ENCODE results near the gene PPP1R1A. TPM values are rescaled to one million over a fixed set of nuclear protein-coding genes. Genes with fewer than 3 reads are reported as not detected.

Gene PPP1R1A
- total and polyA plus RNA-seq, 2 experiments from 2014 or later: 14.0 to 43.2 TPM

- DNase-seq (ENCODE audit: low spot score): no peak
- no peak overlapping the region for H3K4me2 ChIP-seq
- no peaks in the 10 kb centered on the region for H3K79me2 ChIP-seq
- H4K20me1 ChIP-seq (ENCODE audit: insufficient read depth, poor library complexity, severe bottlenecking): no peaks in the 10 kb centered on the region
- WGBS (ENCODE audit: low lambda C conversion rate, missing lambda C conversion rate): 95% methylated on average over 14 of the region's 14 CpGs
- no peaks in the 10 kb centered on the region for H3K36me3 ChIP-seq (replicated peaks; ENCODE audit: insufficient read depth, low read depth)
- H3K4me1 ChIP-seq (ENCODE audit: insufficient read depth): no peaks in the 10 kb centered on the region
- H3K9me2 ChIP-seq (replicated peaks; ENCODE audit: insufficient read depth): no peaks in the 10 kb centered on the region
- H3K27ac ChIP-seq: no peak overlapping the region
- no peak overlapping the region for H2AFZ ChIP-seq
- H3K9me3 ChIP-seq (ENCODE audit: low read depth): no peaks in the 10 kb centered on the region
- H3K27me3 ChIP-seq: peaks cover 23% of the 10 kb centered on the region
- H3K4me3 ChIP-seq: no peak overlapping the region
- TF ChIP-seq CTCF (IDR thresholded peaks at IDR 0.05; ENCODE audit: poor library complexity) (no peak), EZH2phosphoT487 (IDR thresholded peaks at IDR 0.05; ENCODE audit: low read depth, severe bottlenecking, unreplicated experiment) (no peak), EZH2 (IDR thresholded peaks at IDR 0.05; ENCODE audit: borderline replicate concordance) (no peak)
Observed at GRCh38 chr12:54569072-54569471, 19.4 kb downstream of the PPP1R1A start.

GRCh38 chr12:54566792-54567191 lies 21.7 kb downstream of the PPP1R1A start:
- Histone ChIP-seq H3K9me3 (ENCODE audit: low read depth) (no peaks in the 10 kb centered on the region), H4K20me1 (ENCODE audit: insufficient read depth, poor library complexity, severe bottlenecking) (no peaks in the 10 kb centered on the region), H3K36me3 (replicated peaks; ENCODE audit: insufficient read depth, low read depth) (no peaks in the 10 kb centered on the region), H3K4me2 (no peak overlapping the region), H3K27ac (no peak overlapping the region), H3K79me2 (no peaks in the 10 kb centered on the region), H2AFZ (no peak overlapping the region), H3K4me3 (no peak overlapping the region), H3K9me2 (replicated peaks; ENCODE audit: insufficient read depth) (no peaks in the 10 kb centered on the region), H3K4me1 (ENCODE audit: insufficient read depth) (no peaks in the 10 kb centered on the region), H3K27me3 (peaks cover 25% of the 10 kb centered on the region)
- no peak for DNase-seq (ENCODE audit: low spot score)
- 79% methylated on average over 5 of the region's 5 CpGs for WGBS (ENCODE audit: low lambda C conversion rate, missing lambda C conversion rate)
- TF ChIP-seq EZH2 (IDR thresholded peaks at IDR 0.05; ENCODE audit: borderline replicate concordance) (no peak), EZH2phosphoT487 (IDR thresholded peaks at IDR 0.05; ENCODE audit: low read depth, severe bottlenecking, unreplicated experiment) (no peak), CTCF (IDR thresholded peaks at IDR 0.05; ENCODE audit: poor library complexity) (no peak)

- Histone ChIP-seq H3K27ac (no peak overlapping the region), H4K20me1 (ENCODE audit: insufficient read depth, poor library complexity, severe bottlenecking) (no peaks in the 10 kb centered on the region), H3K27me3 (peaks cover 24% of the 10 kb centered on the region), H3K4me1 (ENCODE audit: insufficient read depth) (no peaks in the 10 kb centered on the region), H3K9me2 (replicated peaks; ENCODE audit: insufficient read depth) (no peaks in the 10 kb centered on the region), H3K36me3 (replicated peaks; ENCODE audit: insufficient read depth, low read depth) (no peaks in the 10 kb centered on the region), H3K4me3 (no peak overlapping the region), H3K79me2 (no peaks in the 10 kb centered on the region), H3K4me2 (no peak overlapping the region), H2AFZ (no peak overlapping the region), H3K9me3 (ENCODE audit: low read depth) (no peaks in the 10 kb centered on the region)
- WGBS (ENCODE audit: low lambda C conversion rate, missing lambda C conversion rate): 36% methylated on average over 3 of the region's 3 CpGs
- DNase-seq (ENCODE audit: low spot score): no peak
- no peak for TF ChIP-seq EZH2 (IDR thresholded peaks at IDR 0.05; ENCODE audit: borderline replicate concordance)
- TF ChIP-seq EZH2phosphoT487 (IDR thresholded peaks at IDR 0.05; ENCODE audit: low read depth, severe bottlenecking, unreplicated experiment): no peak
- TF ChIP-seq CTCF (IDR thresholded peaks at IDR 0.05; ENCODE audit: poor library complexity): no peak
Observed at GRCh38 chr12:54565986-54566544, 22.4 kb downstream of the PPP1R1A start.

All from hepatocyte (in vitro differentiated cells).